HEK293 (cell line): Measurements from ENCODE around the gene SPATA6L.
"Not testable (repeated sequence)": the region's sequence is repeated elsewhere in the genome, so short reads cannot be mapped to it uniquely, and the experiment has no call there.

Experiments
- CTCF ChIA-PET: fragments of 350-600 bp; formaldehyde crosslinking; extraction: SDS; loops from one replicate; lab custom pipeline; 2021; ENCODE audit warnings: antibody characterized with exemption; lab: Yijun Ruan, JAX
- POLR2A ChIA-PET: fragments of 300-600 bp; formaldehyde crosslinking; extraction: SDS; loops from one replicate; lab custom pipeline; 2020; ENCODE audit warnings: antibody characterized with exemption, inconsistent platforms; lab: Yijun Ruan, JAX
- H3K27ac ChIP-seq: fragments of 200-500 bp; sonication (Bioruptor generic); 2 replicates; pipeline ENCODE4 v1.5.1; 2014; ENCODE audit warnings: low read depth, low read length, control low read depth, inconsistent platforms; ENCODE audit errors: extremely low read depth
- H3K36me3 ChIP-seq, 2 experiments: fragments of 200-500 bp in 1 of 2; sonication (Bioruptor generic) in 1 of 2; 1 replicate in 1 of 2; 2 replicates in 1 of 2; pipeline ENCODE4 v1.5.1; 2014 to 2017; ENCODE audit warnings: inconsistent platforms in 2 of 2, low read length in 2 of 2; ENCODE audit not compliant: control insufficient read depth in 2 of 2, insufficient read depth in 1 of 2
- H3K4me1 ChIP-seq: fragments of 200-500 bp; sonication (Bioruptor generic); 2 replicates; pipeline ENCODE4 v1.5.1; 2014; ENCODE audit warnings: mild to moderate bottlenecking, low read length, inconsistent platforms; ENCODE audit not compliant: control insufficient read depth, insufficient read depth
- H3K4me3 ChIP-seq: 2 replicates; pipeline ENCODE4 v1.5.1; 2011; ENCODE audit warnings: low read depth, mild to moderate bottlenecking, control low read depth, low read length, moderate library complexity
- H3K9me3 ChIP-seq: fragments of 200-500 bp; sonication (Bioruptor generic); 2 replicates; pipeline ENCODE4 v1.5.1; 2014; ENCODE audit warnings: low read depth, low read length, inconsistent platforms; ENCODE audit not compliant: control insufficient read depth, insufficient read depth
- BCL11B ChIP-seq: fragments of 450-650 bp; formaldehyde crosslinking; IDR thresholded peaks from 2 replicates; pipeline ENCODE4 v1.5.1; 2016; ENCODE audit warnings: low read depth, missing biosample characterization, missing genetic modification characterization
- GLIS2 ChIP-seq: fragments of 450-650 bp; formaldehyde crosslinking; IDR thresholded peaks from 2 replicates; pipeline ENCODE4 v1.5.1; 2016; ENCODE audit warnings: missing biosample characterization, missing genetic modification characterization
- KLF1 ChIP-seq: fragments of 450-650 bp; formaldehyde crosslinking; IDR thresholded peaks from 2 replicates; pipeline ENCODE4 v1.5.1; 2016; ENCODE audit warnings: missing biosample characterization, missing genetic modification characterization
- KLF9 ChIP-seq: fragments of 450-650 bp; formaldehyde crosslinking; IDR thresholded peaks from 2 replicates; pipeline ENCODE4 v1.5.1; 2016; ENCODE audit warnings: missing biosample characterization, missing genetic modification characterization, low read depth
- RBAK ChIP-seq: fragments of 450-650 bp; formaldehyde crosslinking; IDR thresholded peaks from 2 replicates; pipeline ENCODE4 v1.5.1; 2016; ENCODE audit warnings: missing biosample characterization, missing genetic modification characterization
- ZBTB49 ChIP-seq: fragments of 450-650 bp; formaldehyde crosslinking; IDR thresholded peaks from 2 replicates; pipeline ENCODE4 v1.5.1; 2016; ENCODE audit warnings: missing biosample characterization, missing genetic modification characterization, low read depth
- ZBTB7A ChIP-seq: fragments of 450-650 bp; formaldehyde crosslinking; IDR thresholded peaks from 2 replicates; pipeline ENCODE4 v1.5.1; 2016; ENCODE audit warnings: low read depth, missing biosample characterization, missing genetic modification characterization
- ZNF138 ChIP-seq: fragments of 450-650 bp; formaldehyde crosslinking; IDR thresholded peaks from 2 replicates; pipeline ENCODE4 v1.5.1; 2016; ENCODE audit warnings: missing biosample characterization, missing genetic modification characterization, borderline replicate concordance
- ZNF146 ChIP-seq: fragments of 450-650 bp; formaldehyde crosslinking; IDR thresholded peaks from 2 replicates; pipeline ENCODE4 v1.5.1; 2016; ENCODE audit warnings: missing biosample characterization, missing genetic modification characterization
- ZNF174 ChIP-seq: fragments of 450-650 bp; formaldehyde crosslinking; IDR thresholded peaks from 2 replicates; pipeline ENCODE4 v1.5.0; 2017; ENCODE audit warnings: missing biosample characterization, mild to moderate bottlenecking, missing genetic modification characterization
- ZNF292 ChIP-seq: fragments of 450-650 bp; formaldehyde crosslinking; IDR thresholded peaks from 2 replicates; pipeline ENCODE4 v1.5.1; 2016; ENCODE audit warnings: low read depth, missing biosample characterization, missing genetic modification characterization, borderline replicate concordance
- ZNF350 ChIP-seq: fragments of 450-650 bp; formaldehyde crosslinking; IDR thresholded peaks from 2 replicates; pipeline ENCODE4 v1.5.0; 2017; ENCODE audit warnings: missing biosample characterization, mild to moderate bottlenecking, missing genetic modification characterization
- ZNF423 ChIP-seq: fragments of 450-650 bp; formaldehyde crosslinking; IDR thresholded peaks from 2 replicates; pipeline ENCODE4 v1.5.1; 2016; ENCODE audit warnings: missing biosample characterization, missing genetic modification characterization
- ZNF529 ChIP-seq: fragments of 450-650 bp; formaldehyde crosslinking; IDR thresholded peaks from 2 replicates; pipeline ENCODE4 v1.5.1; 2017; ENCODE audit warnings: missing genetic modification characterization, missing biosample characterization; ENCODE audit not compliant: insufficient replicate concordance
- ZNF549 ChIP-seq: fragments of 450-650 bp; IDR thresholded peaks from 2 replicates; pipeline ENCODE4 v1.5.1; 2018; ENCODE audit warnings: missing biosample characterization, missing genetic modification characterization, mild to moderate bottlenecking, inconsistent platforms, moderate library complexity
- ZNF560 ChIP-seq: fragments of 450-650 bp; formaldehyde crosslinking; IDR thresholded peaks from 2 replicates; pipeline ENCODE4 v1.5.1; 2017; ENCODE audit warnings: missing biosample characterization, missing genetic modification characterization, borderline replicate concordance
- ZNF571 ChIP-seq: fragments of 450-650 bp; formaldehyde crosslinking; IDR thresholded peaks from 2 replicates; pipeline ENCODE4 v1.5.0; 2017; ENCODE audit warnings: missing biosample characterization, missing genetic modification characterization
- ZNF580 ChIP-seq: fragments of 450-650 bp; formaldehyde crosslinking; IDR thresholded peaks from 2 replicates; pipeline ENCODE4 v1.5.1; 2016; ENCODE audit warnings: missing biosample characterization, missing genetic modification characterization
- TF ChIP-seq, protein P1 (sequence below): fragments of 450-650 bp; formaldehyde crosslinking; IDR thresholded peaks from 2 replicates; pipeline ENCODE4 v1.5.1; 2017; ENCODE audit warnings: missing biosample characterization, missing genetic modification characterization
- TF ChIP-seq, protein P2 (sequence below): fragments of 450-650 bp; formaldehyde crosslinking; conservative IDR thresholded peaks from 2 replicates; pipeline ENCODE4 v1.5.1; 2016; ENCODE audit warnings: low read depth, missing biosample characterization, missing genetic modification characterization

SPATA6L gene

DNA sequence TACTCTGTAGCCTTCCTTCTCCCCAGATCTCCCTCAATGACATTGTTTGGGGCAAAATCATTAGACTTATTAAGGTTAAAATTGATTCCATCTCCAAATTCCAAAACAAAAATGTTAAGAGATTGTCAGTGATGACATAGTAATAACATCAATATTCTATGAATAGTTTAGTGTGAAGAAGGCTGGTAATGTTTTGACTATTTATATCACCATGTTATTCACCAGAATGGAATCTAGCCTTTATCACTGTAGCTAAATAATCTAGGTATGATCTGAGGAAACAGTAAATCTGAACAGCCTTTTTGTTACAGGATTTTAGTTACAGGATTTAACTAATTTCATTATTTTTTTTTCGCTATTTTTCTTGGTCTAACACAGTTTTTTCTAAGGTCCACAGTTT is 5.1 kb downstream of the SPATA6L start:
- Histone ChIP-seq H3K9me3 (no peaks in the 10 kb centered on the region), H3K36me3 (no peaks in the 10 kb centered on the region), H3K4me1 (peaks cover 10% of the 10 kb centered on the region), H3K27ac (no peak overlapping the region)
- POLR2A ChIA-PET, result no interaction called here
- CTCF ChIA-PET, result interaction anchor here (0.6 to 1.8 kb wide), 4 partner anchors 15 to 1254 kb away, joined by 3 to 16 read pairs (median 4); no protein-coding TSS in a partner anchor
- no peak for TF ChIP-seq ZBTB49 (tag by site-specific recombination)
- no peak for TF ChIP-seq RBAK (tag by site-specific recombination)
- TF ChIP-seq ZBTB7A (tag by site-specific recombination), result no peak
- TF ChIP-seq ZNF174, result no peak
- TF ChIP-seq KLF1 (tag by site-specific recombination), result no peak
- no peak for TF ChIP-seq ZNF560
- TF ChIP-seq ZNF580 (tag by site-specific recombination), result no peak
- TF ChIP-seq, protein P1, sequence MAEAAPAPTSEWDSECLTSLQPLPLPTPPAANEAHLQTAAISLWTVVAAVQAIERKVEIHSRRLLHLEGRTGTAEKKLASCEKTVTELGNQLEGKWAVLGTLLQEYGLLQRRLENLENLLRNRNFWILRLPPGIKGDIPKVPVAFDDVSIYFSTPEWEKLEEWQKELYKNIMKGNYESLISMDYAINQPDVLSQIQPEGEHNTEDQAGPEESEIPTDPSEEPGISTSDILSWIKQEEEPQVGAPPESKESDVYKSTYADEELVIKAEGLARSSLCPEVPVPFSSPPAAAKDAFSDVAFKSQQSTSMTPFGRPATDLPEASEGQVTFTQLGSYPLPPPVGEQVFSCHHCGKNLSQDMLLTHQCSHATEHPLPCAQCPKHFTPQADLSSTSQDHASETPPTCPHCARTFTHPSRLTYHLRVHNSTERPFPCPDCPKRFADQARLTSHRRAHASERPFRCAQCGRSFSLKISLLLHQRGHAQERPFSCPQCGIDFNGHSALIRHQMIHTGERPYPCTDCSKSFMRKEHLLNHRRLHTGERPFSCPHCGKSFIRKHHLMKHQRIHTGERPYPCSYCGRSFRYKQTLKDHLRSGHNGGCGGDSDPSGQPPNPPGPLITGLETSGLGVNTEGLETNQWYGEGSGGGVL (tag by site-specific recombination), result no peak
- no peak for TF ChIP-seq ZNF571 (tag by site-specific recombination)
- no peak for TF ChIP-seq ZNF529 (tag by site-specific recombination)
- TF ChIP-seq BCL11B, result no peak
- TF ChIP-seq ZNF292, result no peak
- no peak for TF ChIP-seq GLIS2 (tag by site-specific recombination)
- TF ChIP-seq ZNF138 (tag by site-specific recombination), result no peak
- TF ChIP-seq, all 188 proteins: peak for 0
- no peak overlapping the region for H3K4me3 ChIP-seq

- H3K9me3 ChIP-seq, H3K27ac ChIP-seq, H3K36me3 ChIP-seq, POLR2A ChIA-PET, H3K4me3 ChIP-seq: not testable (repeated sequence)
- peaks cover 10% of the 10 kb centered on the region for H3K4me1 ChIP-seq
- CTCF ChIA-PET, result interaction anchor here (1.5 kb wide), 1 partner anchor 56 kb away, joined by 4 read pairs; no protein-coding TSS in a partner anchor
- TF ChIP-seq ZNF146 (tag by site-specific recombination) (peak; percentile 93), ZNF580 (tag by site-specific recombination) (0 out of 2 replicates have a peak, but pooled peaks have one; percentile 41)
These were observed 5.6 kb downstream of the SPATA6L start for GRCh38 chr9:4660665-4661064.

GRCh38 chr9:4657426-4658159 is 8.7 kb downstream of the SPATA6L start:
- Histone ChIP-seq H3K4me1 (peaks cover 5% of the 10 kb centered on the region; the same call in 1 of the 2 replicates), H3K9me3 (no peaks in the 10 kb centered on the region), H3K4me3 (no peak overlapping the region), H3K27ac (no peak overlapping the region), H3K36me3 (no peaks in the 10 kb centered on the region; a peak in 1 of 3 replicates)
- ChIA-PET CTCF (interaction anchor here (0.6 to 3.1 kb wide), 5 partner anchors 17 to 578 kb away, joined by 3 to 14 read pairs (median 3); no protein-coding TSS in a partner anchor), POLR2A (no interaction called here)
- no peak for TF ChIP-seq ZNF423 (tag by site-specific recombination)
- TF ChIP-seq ZNF549 (tag by site-specific recombination), result peak; percentile 89
- no peak for TF ChIP-seq ZNF571 (tag by site-specific recombination)
- TF ChIP-seq KLF9 (tag by site-specific recombination), result no peak
- no peak for TF ChIP-seq ZNF350
- TF ChIP-seq KLF1 (tag by site-specific recombination), result 0 out of 2 replicates have a peak, but pooled peaks have one; percentile 17
- TF ChIP-seq, protein P2, sequence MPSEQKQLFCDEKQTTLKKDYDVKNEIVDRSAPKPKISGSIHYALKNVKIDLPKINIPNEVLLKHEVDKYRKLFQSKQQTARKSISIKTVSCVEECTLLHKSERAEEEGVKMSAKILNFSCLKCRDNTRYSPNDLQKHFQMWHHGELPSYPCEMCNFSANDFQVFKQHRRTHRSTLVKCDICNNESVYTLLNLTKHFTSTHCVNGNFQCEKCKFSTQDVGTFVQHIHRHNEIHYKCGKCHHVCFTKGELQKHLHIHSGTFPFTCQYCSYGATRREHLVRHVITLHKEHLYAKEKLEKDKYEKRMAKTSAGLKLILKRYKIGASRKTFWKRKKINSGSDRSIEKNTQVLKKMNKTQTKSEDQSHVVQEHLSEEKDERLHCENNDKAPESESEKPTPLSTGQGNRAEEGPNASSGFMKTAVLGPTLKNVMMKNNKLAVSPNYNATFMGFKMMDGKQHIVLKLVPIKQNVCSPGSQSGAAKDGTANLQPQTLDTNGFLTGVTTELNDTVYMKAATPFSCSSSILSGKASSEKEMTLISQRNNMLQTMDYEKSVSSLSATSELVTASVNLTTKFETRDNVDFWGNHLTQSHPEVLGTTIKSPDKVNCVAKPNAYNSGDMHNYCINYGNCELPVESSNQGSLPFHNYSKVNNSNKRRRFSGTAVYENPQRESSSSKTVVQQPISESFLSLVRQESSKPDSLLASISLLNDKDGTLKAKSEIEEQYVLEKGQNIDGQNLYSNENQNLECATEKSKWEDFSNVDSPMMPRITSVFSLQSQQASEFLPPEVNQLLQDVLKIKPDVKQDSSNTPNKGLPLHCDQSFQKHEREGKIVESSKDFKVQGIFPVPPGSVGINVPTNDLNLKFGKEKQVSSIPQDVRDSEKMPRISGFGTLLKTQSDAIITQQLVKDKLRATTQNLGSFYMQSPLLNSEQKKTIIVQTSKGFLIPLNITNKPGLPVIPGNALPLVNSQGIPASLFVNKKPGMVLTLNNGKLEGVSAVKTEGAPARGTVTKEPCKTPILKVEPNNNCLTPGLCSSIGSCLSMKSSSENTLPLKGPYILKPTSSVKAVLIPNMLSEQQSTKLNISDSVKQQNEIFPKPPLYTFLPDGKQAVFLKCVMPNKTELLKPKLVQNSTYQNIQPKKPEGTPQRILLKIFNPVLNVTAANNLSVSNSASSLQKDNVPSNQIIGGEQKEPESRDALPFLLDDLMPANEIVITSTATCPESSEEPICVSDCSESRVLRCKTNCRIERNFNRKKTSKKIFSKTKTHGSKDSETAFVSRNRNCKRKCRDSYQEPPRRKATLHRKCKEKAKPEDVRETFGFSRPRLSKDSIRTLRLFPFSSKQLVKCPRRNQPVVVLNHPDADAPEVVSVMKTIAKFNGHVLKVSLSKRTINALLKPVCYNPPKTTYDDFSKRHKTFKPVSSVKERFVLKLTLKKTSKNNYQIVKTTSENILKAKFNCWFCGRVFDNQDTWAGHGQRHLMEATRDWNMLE (tag by site-specific recombination), result no peak
